Measurements from ENCODE around the gene UXS1. TPM values are rescaled to one million over a fixed set of nuclear protein-coding genes. Genes with fewer than 3 reads are reported as not detected.

UXS1 gene
- total and polyA plus RNA-seq, 9 of the 15 experiments (the other 6 are each of a cell fraction or from before 2014, with no cell fraction given), result 5.8 to 25.8 (median 15.0) TPM

- TF ChIP-seq TSHZ1 (CRISPR knock-in tag; IDR thresholded peaks at IDR 0.05) (no peak), ZFPM2 (CRISPR knock-in tag; IDR thresholded peaks at IDR 0.05) (no peak), ZNF551 (CRISPR knock-in tag; IDR thresholded peaks at IDR 0.05) (no peak), MLLT1 (IDR thresholded peaks at IDR 0.05) (peak in 1 of 2 experiments; percentile 88; a peak in 2 of 4 replicates), ZNF174 (CRISPR knock-in tag; IDR thresholded peaks at IDR 0.05) (no peak), RBM15 (IDR thresholded peaks at IDR 0.05; ENCODE audit: insufficient read depth, low read length) (no peak), ATF4 (CRISPR knock-in tag; IDR thresholded peaks at IDR 0.05) (no peak), ZNF592 (IDR thresholded peaks at IDR 0.05) (peak; percentile 44; the same call in 1 of the 2 replicates), ZKSCAN8 (CRISPR knock-in tag; IDR thresholded peaks at IDR 0.05) (no peak), SMAD1 (IDR thresholded peaks at IDR 0.05; ENCODE audit: low read depth, low read length, partially characterized antibody) (no peak), KLF6 (CRISPR knock-in tag; IDR thresholded peaks at IDR 0.05; ENCODE audit: borderline replicate concordance) (no peak), SMARCA5 (IDR thresholded peaks at IDR 0.05) (no peak), TAF7 (tag; IDR thresholded peaks at IDR 0.05) (no peak), C11orf30 (IDR thresholded peaks at IDR 0.05; ENCODE audit: low read depth) (peak; percentile 97), RAD21 (CRISPR knock-in tag; conservative IDR thresholded peaks at IDR 0.05 in 1 of 2, IDR thresholded peaks at IDR 0.05 in 1 of 2) (peak; percentile 8 to 24; a peak in 1 of 4 replicates), MECOM (CRISPR knock-in tag; IDR thresholded peaks at IDR 0.05) (peak; percentile 45; the same call in 1 of the 2 replicates), PTRF (tag; IDR thresholded peaks at IDR 0.05) (no peak)
Measured at GRCh38 chr2:106115250-106115649, 78.9 kb downstream of the UXS1 start (continued).

Data from K562 (cell line).